ENCODE data around the gene GRIK5.

The GRIK5 gene

GRCh38 chr19:42075364-42075615, 5.3 kb upstream of the GRIK5 start:
- DNase-seq, result no peak

- peak; percentile 24 for DNase-seq
These were observed 4.7 kb upstream of the GRIK5 start for GRCh38 chr19:42074513-42075363.

- DNase-seq, result no peak
These were observed 1.2 kb upstream of the GRIK5 start for GRCh38 chr19:42071247-42071646.

DNA sequence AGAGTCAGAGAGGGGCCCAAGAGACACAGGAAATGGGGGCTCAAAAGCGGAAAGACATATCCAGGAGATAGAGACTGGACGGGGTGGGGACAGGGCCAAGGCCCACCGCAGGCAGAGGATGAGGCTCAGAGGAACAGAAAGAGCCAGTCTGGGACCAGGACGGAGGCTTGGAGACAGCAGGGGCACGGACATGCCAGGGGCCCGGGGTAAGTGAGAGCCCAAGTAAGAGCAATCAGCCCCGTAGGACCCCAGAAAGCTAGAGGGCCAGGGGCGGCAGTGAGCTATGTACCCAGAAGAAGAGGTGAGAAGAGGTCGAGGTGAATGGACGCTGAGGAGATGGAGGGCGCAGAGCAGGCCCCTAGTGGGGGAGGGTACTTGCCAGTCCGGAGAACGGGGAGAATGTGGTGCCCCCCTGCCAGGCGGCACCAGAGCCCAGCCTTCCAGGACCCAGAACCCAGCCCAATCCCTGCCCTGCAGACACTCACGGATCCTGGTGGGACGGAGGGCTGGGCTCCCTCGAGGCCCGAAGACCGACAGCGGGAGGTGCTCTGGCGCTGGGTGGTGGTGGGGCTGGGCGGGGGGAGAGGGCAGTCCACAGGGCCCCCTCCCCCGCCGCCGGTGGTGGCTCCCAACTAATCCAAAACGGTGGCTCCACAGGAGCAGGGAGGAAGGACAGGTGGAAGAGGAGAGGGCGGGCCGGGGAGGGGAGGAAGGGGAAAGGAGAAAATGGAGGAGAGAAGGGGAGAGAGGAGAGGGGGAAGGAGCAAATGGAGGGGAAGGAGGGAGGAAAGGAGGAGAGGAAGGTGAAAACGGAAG, 1.0 kb downstream of the GRIK5 start:
- no peak for DNase-seq

- no peak for DNase-seq
These were observed 1.6 kb downstream of the GRIK5 start for GRCh38 chr19:42068361-42068755.

DNA sequence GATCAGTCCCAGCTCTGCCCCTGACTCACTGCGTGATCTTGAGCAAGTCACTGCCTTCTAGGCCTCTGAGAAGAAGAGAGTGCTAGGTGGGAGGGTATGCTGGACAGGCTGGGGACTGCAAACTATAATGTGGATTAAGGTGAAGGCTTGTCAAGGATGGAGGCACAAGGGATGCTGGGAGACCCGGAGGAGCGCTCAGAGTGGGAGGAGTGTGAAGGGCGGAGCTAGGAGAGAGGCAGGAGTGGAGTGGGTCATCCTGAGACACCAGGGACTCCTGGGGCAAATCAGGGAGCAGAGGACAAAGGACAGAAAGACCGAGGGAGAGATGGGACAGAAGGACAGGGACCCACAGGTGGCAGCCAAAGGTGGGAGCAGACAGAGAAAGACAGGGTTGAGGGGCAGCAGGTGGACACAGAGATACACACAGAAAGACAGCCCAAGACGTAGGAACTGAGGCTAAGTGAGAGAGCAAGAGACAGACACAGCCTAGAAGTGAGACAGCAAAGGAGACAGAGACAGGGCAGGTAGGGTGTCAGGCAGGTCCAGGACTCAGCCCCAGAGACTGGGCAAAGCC, 2.6 kb downstream of the GRIK5 start:
- no peak for DNase-seq

- DNase-seq, result peak; percentile 18
These were observed 3.8 kb downstream of the GRIK5 start for GRCh38 chr19:42066075-42066754.

DNA sequence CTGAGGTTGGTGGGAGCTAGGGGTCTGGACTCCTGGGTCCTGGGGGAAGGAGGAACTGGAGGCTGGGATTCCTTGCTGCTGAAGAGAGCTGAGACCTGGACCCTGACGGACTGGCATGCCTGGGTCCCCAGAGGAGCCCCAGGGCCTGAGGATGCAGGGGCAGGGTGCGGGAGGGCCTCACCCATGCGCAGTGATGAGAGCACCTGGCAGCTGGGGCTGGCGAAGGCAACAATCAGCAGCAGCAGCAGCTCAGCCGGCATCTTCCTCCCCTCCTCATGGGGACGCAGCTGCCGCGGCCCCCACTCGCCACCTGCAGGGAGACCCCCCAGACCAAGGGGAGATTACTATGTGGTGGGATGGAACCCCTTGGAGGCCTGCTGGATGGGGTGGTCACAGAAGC, 4.5 kb downstream of the GRIK5 start:
- no peak for DNase-seq

DNA sequence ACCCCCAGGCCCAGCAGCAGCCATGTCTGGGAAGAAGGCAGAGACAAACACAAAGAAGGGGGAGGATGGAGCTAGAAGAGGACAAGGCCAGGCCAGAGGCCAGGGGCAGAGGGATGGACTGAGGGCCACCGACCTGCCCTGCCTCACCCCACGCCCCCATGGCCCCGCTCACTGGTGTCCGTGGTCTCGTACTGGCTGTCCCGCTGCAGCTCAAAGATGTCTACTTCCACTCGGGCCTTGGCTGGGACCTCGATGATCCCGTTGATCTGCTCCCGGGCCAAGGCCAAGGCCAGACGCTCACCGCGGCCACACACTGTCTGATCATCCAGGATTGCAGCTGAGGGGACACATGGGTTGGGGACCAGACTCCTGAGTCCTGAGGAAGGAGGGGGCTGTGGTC, 5.0 kb downstream of the GRIK5 start:
- DNase-seq, result no peak

DNA sequence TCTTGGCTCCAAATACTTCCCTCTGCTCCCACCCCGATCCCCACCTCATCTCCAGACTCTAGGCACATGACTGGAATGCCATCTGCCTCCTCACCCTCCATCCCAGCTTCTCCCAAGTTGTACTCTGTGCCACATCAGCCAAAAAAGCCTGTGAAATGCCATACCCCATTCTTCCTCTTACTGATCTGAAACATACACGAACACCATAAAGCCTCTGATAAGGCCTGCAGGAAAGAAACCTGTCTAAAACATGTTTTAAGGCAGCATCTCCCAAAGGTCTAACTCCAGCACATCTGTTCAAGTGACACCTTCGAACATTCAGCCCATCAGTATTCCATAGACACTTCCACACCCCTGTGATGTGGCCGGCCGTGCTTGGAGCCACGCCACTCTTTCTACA, 5.6 kb downstream of the GRIK5 start:
- DNase-seq, result no peak

- no peak for DNase-seq
These were observed 7.6 kb downstream of the GRIK5 start for GRCh38 chr19:42062381-42062780.

DNA sequence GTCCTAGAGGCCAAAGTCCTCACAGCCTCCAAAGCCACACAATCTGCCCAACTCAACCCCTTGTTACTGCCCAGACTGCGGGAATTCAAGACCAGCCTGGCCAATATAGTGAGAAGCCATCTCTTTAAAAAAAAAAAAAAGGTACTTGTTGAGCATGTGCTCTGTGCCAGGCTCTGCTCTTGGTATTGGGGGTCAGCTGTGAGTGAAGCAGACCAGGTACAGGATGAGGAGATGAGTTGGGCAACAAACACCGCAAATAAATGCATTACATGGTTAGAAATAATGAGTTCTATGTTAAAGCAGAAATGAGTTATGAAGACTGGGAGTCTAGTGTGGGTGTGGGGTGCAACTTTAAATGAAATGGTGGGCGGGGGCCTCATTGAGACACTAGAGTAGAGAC, 9.9 kb downstream of the GRIK5 start:
- no peak for DNase-seq

GRCh38 chr19:42059196-42059595, 10.8 kb downstream of the GRIK5 start:
- no peak for DNase-seq

GRCh38 chr19:42057846-42058245, 12.2 kb downstream of the GRIK5 start:
- DNase-seq, result no peak

- no peak for DNase-seq
These were observed 15.8 kb downstream of the GRIK5 start for GRCh38 chr19:42054205-42054604.

DNA sequence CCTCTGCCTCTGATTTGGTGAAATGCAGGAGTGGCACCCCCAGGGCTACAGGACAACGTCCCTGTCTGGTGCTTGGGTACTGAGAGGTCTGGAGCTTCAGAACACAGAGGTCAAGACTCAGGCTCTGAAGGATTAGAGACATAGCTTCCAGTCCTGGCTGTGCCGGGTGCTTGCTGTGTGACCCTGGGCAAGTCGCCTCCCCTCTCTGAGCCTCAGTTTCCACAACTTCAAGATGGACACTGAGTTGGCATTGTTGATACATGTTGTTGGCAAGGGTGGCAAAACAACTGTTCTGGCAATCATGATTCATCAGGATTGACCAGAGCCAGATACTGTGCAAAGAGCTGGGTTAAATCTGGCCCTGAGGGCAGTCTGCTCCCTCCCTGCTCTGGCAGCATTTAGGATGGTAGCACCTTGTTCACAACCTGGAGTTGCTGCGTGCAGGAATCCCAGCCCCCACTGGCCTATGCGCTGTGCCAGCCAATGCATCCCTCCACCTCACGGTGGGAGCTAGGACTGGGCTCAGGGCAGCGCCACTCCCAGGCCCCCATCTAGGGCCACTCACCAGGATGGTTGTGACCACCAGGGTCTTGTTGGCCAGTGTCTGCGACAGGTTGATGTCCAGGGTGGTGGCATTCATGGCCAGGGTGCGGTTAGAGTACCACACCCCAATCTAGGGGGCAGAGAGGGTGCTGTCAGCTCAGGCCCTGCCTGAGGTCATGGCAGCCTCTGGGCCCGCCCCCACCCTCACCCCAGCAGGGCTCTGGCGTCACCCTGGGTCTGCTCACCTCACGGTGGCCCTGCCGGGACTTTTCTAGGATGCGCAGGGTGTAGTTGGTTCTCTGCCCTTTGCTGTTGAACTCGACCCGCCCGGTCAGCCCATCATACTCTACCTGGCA, 16.7 kb downstream of the GRIK5 start:
- no peak for DNase-seq

DNA sequence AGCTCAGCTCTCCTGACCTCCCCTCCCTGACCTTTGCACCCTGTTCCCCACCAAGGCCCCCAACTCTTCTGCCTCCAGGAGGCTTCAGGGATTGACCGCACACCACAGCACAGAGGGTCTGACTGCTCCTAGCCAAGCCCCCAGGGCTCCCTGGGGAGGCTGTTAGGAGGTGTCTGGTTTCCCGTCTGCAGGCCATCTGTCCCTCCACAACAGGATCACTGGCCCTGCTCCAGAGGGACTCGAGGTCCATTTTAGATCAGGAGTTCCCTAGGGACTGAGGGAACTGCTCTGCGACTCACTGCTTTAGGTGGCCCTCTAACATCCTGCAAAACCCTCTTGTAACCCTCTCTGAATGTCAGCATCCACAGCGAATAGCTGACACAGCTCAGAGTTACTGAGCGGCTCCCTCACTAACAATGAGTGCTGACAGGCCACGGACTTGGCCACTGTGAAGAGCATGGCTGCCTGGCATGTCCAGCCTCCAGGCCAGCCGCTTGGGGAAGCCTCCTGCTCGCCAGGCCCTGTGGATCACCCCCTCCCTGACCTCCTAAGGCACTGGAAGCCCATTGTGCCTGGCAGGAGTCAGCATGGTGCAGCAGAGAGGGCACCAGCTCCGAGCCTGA, 17.7 kb downstream of the GRIK5 start:
- no peak for DNase-seq

DNA sequence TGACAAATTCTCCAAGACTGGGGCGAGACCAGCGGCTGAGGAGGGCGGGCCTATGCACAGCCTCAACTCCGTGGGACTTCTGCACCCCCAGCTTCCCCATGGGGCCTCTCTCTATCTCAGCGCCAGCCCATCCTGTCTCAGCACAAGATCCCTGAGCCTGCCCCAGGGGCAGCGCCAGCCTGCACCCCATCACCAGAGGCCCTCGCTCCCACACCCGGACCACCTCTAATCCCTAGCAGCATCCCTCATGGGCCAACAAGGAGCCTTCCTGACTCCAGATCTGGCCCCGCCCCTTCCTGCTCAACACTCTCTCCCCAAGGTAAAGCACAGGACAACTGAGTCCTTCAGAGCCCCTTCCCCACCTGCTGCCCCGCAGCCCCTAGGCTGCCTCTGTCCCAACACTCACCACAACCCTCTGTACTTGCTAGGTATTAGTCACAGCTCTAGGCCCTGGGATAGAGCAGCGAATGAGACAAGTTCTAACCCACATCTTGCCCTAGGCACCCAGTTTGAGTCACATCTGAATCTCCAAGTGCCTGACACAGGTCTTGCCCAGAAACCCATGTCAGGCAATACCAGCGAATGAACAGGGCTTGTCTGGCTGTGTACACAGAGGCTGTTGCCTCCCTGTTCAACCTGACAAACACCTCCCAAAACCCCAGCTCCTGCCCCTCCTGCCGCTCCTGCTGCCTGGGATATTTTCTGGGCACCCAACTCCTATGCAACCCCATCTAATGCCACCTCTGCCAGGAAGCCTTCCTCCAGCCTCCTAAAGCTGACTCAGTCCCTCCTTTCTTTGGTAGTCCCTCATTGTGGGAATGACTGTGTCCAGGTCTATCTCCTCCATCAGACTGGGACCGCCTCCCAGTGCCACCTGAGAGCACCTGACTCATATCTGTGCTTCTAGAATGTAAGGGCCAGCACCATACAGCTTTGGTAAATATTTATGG, 18.6 kb downstream of the GRIK5 start:
- peak; percentile 89 for DNase-seq

DNA sequence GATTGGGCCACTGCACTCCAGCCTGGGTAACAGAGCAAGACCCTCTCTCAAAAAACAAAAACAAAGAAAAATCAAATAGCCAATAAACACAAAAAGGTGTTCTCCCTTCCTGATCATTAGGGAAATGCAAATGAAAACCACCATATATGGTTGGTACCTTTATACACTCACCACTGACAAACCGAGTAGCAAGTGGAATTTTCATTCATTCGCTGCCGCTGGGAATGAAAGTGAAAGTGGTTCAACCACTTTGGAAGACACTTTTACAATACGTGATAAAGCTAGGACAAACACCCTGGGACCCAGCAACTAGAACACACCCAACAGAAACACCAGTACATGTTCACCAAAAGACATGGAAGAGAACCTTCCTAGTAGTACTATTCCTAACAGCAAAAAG, 21.0 kb downstream of the GRIK5 start:
- peak; percentile 24 for DNase-seq

DNA sequence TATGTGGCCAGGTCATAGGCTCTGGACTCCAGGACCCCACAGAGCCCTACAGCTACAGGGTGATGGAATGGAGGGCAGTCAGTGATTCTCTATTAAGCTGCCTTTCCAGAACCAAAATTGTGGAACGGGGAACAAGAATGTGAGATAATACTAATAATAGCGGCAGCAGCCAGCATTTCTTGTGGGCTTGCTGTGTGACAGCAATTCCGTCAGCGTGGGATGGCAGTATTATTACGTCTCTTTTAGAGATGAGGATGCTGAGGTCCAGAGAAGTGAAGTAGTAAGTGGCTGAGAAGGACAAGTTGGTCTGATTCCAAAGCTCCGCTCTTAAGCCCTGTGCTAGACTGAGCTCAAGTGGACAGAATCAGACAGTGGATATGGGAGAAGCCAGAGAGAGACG, 24.4 kb downstream of the GRIK5 start:
- DNase-seq, result no peak

Data from activated CD4-positive, alpha-beta T cell treated with anti-CD3 and anti-CD28 coated beads, Interleukin-2, amount 50 U/mL, for 16 hours (primary cell).